Neural cell (in vitro differentiated cells): Measurements from ENCODE around the gene ARID1B.

Experiments used
- EP300 ChIP-seq: fragments of 450-650 bp; conservative IDR thresholded peaks from 2 replicates; pipeline ENCODE4 v1.6.1; 2014; ENCODE audit warnings: antibody characterized with exemption, mild to moderate bottlenecking, moderate library complexity; ENCODE audit not compliant: poor library complexity, severe bottlenecking
- EZH2 ChIP-seq: fragments of 200-600, 300-800 bp; shearing (Covaris generic), sonication (generic); IDR thresholded peaks from 2 replicates; pipeline ENCODE4 v1.6.1; 2014; ENCODE audit warnings: antibody characterized with exemption, low read length, borderline replicate concordance, mild to moderate bottlenecking; ENCODE audit not compliant: insufficient read depth, poor library complexity, severe bottlenecking
- MXI1 ChIP-seq: fragments of 450-650 bp; conservative IDR thresholded peaks from 2 replicates; pipeline ENCODE4 v1.6.1; 2014; ENCODE audit warnings: antibody characterized with exemption, mild to moderate bottlenecking; ENCODE audit not compliant: poor library complexity, severe bottlenecking
- POLR2AphosphoS5 ChIP-seq: IDR thresholded peaks from 2 replicates; pipeline ENCODE4 v1.6.1; 2012
- RAD21 ChIP-seq: fragments of 450-650 bp; conservative IDR thresholded peaks from 2 replicates; pipeline ENCODE4 v1.6.1; 2014; ENCODE audit warnings: antibody characterized with exemption, mild to moderate bottlenecking, moderate library complexity
- SMC3 ChIP-seq: fragments of 450-650 bp; conservative IDR thresholded peaks from 2 replicates; pipeline ENCODE4 v1.6.1; 2014; ENCODE audit warnings: antibody characterized with exemption, mild to moderate bottlenecking, moderate library complexity; ENCODE audit not compliant: poor library complexity
- TAF1 ChIP-seq: IDR thresholded peaks from 2 replicates; pipeline ENCODE4 v1.6.1; 2012; ENCODE audit warnings: low read depth
- TF ChIP-seq, protein P1 (sequence below): fragments of 450-650 bp; IDR thresholded peaks from 2 replicates; pipeline ENCODE4 v1.5.1; 2014; ENCODE audit warnings: antibody characterized with exemption, mild to moderate bottlenecking, moderate library complexity; ENCODE audit not compliant: poor library complexity, severe bottlenecking
- TF ChIP-seq, protein P2 (sequence below): IDR thresholded peaks from 2 replicates; pipeline ENCODE4 v1.6.1; 2012; ENCODE audit warnings: borderline replicate concordance

DNA sequence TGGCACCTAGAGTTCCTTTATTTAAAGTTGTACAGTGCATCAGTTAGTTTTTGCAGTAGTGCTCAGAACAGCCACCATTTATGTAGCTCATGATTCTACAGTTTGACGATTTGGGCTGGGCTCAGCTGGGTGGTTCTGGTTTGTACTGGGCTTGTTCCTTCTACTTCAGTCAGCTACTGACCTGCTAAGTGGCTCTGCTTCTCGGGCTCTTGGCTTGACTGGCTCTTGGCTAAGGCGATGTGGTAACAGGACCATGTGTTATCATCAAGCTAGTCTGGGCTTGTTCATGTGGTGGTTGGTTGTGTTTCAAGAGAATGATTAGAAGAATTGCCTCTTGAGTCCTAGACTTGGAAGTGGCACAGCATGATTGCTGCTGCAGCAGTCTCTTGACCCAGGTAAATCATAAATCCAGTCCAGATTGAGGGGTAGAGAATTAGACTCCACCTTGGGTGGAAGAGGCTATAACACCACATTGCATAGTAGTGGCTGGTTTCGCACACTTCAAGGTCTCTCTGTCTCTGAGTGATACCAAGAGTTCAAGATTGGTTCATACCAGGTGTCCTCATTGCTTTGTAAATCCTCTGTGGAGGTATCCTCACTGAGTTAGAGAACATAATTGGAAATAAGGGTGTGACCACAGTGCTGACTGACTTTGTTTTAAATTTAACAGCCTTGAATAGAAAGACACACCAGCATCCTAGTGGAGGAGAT, 253.0 kb downstream of the ARID1B start:
- TF ChIP-seq, protein P1, sequence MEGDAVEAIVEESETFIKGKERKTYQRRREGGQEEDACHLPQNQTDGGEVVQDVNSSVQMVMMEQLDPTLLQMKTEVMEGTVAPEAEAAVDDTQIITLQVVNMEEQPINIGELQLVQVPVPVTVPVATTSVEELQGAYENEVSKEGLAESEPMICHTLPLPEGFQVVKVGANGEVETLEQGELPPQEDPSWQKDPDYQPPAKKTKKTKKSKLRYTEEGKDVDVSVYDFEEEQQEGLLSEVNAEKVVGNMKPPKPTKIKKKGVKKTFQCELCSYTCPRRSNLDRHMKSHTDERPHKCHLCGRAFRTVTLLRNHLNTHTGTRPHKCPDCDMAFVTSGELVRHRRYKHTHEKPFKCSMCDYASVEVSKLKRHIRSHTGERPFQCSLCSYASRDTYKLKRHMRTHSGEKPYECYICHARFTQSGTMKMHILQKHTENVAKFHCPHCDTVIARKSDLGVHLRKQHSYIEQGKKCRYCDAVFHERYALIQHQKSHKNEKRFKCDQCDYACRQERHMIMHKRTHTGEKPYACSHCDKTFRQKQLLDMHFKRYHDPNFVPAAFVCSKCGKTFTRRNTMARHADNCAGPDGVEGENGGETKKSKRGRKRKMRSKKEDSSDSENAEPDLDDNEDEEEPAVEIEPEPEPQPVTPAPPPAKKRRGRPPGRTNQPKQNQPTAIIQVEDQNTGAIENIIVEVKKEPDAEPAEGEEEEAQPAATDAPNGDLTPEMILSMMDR: no peak
- TF ChIP-seq TAF1 (no peak), EP300 (no peak), MXI1 (no peak), POLR2AphosphoS5 (no peak), SMC3 (no peak), EZH2 (no peak), RAD21 (no peak)
- TF ChIP-seq, protein P2, sequence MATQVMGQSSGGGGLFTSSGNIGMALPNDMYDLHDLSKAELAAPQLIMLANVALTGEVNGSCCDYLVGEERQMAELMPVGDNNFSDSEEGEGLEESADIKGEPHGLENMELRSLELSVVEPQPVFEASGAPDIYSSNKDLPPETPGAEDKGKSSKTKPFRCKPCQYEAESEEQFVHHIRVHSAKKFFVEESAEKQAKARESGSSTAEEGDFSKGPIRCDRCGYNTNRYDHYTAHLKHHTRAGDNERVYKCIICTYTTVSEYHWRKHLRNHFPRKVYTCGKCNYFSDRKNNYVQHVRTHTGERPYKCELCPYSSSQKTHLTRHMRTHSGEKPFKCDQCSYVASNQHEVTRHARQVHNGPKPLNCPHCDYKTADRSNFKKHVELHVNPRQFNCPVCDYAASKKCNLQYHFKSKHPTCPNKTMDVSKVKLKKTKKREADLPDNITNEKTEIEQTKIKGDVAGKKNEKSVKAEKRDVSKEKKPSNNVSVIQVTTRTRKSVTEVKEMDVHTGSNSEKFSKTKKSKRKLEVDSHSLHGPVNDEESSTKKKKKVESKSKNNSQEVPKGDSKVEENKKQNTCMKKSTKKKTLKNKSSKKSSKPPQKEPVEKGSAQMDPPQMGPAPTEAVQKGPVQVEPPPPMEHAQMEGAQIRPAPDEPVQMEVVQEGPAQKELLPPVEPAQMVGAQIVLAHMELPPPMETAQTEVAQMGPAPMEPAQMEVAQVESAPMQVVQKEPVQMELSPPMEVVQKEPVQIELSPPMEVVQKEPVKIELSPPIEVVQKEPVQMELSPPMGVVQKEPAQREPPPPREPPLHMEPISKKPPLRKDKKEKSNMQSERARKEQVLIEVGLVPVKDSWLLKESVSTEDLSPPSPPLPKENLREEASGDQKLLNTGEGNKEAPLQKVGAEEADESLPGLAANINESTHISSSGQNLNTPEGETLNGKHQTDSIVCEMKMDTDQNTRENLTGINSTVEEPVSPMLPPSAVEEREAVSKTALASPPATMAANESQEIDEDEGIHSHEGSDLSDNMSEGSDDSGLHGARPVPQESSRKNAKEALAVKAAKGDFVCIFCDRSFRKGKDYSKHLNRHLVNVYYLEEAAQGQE: no peak
